ENCODE data around the gene CPNE2. TPM values are rescaled to one million over a fixed set of nuclear protein-coding genes. Genes with fewer than 3 reads are reported as not detected.

CPNE2 gene
- total RNA-seq, 1 experiment from 2014 or later, result 93.1 TPM

GRCh38 chr16:57144027-57144426 is 51.6 kb downstream of the CPNE2 start:
- DNase-seq (ENCODE audit: low read depth), result no peak

- DNase-seq (ENCODE audit: low read depth), result no peak
Observed at GRCh38 chr16:57145046-57146021, 53.0 kb downstream of the CPNE2 start.

DNA sequence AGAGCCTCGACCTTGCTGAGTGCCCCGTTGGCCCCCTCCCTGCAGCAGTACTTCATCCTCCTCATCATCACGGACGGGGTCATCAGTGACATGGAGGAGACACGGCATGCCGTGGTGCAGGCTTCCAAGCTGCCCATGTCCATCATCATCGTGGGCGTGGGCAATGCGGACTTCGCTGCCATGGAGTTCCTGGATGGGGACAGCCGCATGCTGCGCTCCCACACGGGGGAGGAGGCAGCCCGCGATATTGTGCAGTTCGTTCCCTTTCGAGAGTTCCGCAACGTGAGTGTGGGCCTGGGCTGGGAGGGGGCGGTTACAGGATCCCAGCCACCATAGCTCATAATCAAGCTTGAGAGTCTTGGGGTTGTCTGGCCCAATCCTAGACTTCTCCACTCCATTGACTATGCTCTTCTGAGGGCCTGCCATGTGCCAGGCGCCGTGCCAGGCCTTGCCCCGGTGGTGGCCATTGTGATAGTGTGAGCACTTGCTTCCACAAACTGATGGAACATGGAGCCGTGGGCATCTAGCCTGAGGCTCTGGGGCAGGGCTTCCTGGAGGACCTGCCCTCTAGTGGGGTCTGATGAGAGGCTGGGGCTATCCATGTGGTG is 53.8 kb downstream of the CPNE2 start:
- DNase-seq (ENCODE audit: low read depth), result no peak

DNA sequence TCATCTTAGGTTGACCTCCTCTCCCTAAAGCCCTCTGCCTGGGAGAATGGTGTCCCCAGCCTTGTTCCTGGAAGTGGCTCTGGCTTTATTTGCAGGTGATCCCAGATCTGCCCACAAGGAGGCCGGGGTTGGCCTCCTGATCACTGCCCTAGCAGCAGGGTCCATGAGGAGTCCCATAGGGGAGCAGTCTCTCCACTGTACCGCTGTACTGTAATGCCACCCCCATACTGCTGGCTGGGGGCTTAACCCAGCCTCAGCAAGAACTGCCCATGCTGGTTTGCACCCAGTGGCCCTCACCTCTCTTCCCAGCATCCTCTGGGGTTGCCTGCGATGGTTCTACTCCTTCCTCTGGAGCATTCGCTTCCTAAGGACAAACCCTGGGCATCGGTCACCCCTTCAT is 54.4 kb downstream of the CPNE2 start:
- DNase-seq (ENCODE audit: low read depth), result peak; percentile 19

DNA sequence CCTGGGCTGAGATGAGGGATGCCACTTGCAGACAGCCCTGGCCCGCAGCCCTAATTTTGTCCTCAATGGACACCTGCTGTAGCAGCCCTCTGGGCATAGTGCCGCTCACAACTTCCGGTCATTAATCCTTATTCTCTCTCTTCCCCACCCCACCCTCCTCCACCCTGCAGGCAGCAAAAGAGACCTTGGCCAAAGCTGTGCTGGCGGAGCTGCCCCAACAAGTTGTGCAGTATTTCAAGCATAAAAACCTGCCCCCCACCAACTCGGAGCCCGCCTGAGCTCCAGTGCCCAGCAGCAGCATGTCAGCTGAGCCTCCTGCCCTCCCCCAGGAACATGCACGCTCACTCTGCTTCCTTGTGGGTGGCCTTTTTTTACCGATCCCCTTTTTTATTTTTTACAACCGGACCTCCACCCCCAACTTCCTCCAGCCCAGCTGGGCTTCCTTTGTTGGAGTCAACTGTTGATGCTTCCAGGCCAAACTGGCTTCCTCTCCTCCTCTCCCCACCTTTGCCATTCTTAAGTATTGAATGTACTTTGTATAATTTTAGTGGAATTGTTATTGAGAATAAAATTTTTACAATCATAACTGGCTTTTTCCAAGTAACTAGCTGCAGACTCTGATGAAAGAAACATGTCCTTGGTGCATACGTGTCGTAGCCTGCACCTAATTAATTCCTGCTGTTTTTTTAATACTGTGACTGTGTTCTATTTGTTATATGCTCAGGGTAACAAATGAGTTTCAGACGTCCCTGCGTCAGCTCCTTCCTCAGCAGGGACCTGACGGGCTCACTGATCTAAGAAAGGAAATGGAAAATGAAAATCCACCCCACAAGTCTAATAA is 55.2 kb downstream of the CPNE2 start:
- DNase-seq (ENCODE audit: low read depth), result no peak

DNA sequence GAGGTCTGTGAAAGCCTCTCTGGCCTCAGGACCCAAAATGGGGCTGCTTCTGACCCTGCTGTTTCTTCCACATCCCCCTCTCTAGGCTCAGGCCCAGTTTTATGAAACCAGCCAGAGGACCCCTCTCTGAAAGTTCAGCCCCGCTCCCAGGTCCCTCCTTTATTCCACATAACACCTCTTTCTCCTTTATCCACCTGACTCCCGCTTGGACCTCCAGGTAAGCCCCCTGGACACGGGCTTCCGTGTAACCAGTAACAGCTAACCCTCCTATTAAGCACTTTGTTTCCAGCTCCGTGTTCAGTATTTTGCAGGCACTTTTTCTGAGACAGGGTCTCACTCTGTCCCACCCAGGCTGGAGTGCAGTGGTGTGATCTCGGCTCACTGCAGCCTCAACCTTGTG is 56.1 kb downstream of the CPNE2 start:
- DNase-seq (ENCODE audit: low read depth), result no peak

GRCh38 chr16:57149391-57149790 is 57.0 kb downstream of the CPNE2 start:
- no peak for DNase-seq (ENCODE audit: low read depth)

DNA sequence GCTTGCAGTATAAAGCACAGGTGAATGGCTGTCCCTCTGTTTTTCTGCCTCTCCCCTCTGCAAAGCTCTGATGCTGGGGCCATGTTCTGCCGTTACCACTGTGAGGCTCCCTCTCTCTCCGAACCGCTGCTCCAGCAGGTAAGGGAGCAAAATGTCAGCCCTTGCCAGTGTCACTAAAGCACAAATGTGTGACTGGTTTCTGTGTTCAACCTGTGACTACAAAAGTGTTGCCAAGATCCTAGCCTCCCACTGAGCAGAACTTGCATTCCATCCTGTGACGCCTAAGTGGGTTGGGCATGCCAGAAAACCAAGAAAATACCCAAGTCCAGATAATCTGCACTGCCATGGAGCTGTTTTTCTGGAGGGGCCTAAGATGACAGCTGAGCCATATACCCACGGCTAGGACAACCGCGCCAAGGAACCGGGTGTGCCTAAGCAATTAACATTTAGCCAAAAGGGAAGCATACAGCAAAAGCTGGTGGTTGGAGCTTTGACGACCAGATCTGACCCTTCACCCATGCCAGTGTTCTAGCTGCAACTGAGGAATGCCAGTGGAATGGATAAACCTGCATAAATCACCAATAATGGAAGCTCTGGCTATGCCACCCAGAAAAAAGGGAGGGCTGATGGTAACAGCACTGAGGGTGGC is 58.4 kb downstream of the CPNE2 start:
- no peak for DNase-seq (ENCODE audit: low read depth)

DNA sequence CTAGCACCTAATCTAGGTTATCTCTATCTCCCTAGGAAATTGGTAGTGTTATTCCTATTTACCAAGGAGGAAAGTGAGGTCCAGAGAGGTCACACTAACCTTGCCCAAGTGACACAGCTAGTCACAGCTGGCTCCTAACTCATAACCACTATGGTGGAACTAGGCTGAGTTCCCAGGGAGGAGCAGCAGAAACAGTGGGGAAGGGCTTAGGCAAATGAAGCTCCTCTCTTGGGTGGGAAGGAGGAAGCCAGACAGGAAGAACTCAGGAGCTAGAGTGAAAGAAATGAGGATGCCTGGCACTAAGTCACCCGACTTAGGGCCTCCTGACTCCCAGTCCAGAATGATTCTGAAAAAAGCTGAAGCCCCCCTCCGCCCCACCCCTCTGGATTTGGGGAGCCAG is 59.0 kb downstream of the CPNE2 start:
- no peak for DNase-seq (ENCODE audit: low read depth)

GRCh38 chr16:57152096-57153093 is 60.0 kb downstream of the CPNE2 start:
- no peak for DNase-seq (ENCODE audit: low read depth)

- no peak for DNase-seq (ENCODE audit: low read depth)
Observed at GRCh38 chr16:57153841-57154240, 61.5 kb downstream of the CPNE2 start.

DNA sequence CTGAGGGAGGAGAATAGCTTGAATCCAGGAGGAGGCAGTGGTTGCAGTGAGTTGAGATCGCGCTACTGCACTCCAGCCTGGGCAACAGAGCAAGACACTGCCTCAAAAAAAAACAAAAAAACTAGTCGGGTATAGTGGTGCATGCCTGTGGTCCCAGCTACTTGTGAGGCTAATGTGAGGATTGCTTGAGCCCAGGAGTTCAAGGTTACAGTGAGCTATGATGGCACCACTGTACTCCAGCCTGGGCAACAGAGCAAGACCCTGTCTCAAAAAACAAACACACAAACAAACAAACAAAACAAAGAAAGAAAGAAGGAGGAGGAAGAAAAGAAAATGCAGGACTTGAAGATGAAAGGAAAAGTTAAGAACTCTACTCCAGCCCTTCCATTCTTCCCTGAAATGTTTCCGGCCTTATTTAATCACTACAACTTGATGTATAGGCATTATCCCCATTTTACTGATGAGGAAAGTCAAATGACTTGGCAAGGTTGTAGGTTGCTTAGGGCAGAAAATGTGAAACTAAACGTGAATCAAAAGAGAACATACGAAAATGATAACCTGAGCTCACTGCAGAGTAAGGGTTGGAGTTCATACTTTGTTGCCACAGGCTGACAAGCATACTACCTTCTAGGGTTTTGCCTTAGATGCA is 63.4 kb downstream of the CPNE2 start:
- DNase-seq (ENCODE audit: low read depth), result no peak

DNA sequence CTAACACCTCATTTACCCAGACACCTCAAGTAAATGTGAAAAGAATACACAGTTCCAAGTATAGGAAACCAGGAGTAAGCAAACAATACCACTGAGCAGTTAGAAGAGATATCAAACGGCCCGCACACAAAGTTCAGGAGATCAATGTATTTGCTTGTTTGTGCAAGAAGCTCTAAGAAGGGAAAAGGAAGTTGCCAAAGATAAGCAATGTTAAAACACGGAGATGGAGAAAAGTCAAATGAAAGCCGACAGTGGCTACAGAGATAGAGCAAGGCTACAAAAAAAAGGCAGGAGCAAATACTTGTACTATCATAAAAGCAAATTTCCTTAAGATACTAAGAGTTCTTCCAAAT is 63.9 kb downstream of the CPNE2 start:
- DNase-seq (ENCODE audit: low read depth), result no peak

- no peak for DNase-seq (ENCODE audit: low read depth)
Observed at GRCh38 chr16:57157533-57157932, 65.2 kb downstream of the CPNE2 start.

DNA sequence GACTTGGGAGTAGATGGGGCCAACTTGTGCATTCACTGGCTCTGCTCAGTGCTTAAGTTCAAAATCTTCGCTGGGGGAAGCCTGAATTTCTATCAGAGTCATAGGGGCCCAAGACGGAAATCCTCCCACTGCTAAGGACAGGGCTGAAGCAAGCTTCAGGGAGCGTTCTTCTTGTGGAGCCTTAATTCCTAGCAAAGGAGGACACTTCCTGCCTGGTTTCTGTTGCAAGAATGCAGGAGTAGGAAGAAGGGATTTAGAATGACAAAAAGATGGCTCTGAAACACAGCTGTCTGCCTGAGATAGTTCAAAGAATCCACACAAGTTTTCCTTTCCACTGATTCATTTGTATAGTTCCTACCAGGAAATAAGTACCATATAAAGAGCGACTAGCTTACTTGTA is 67.1 kb downstream of the CPNE2 start:
- no peak for DNase-seq (ENCODE audit: low read depth)

- DNase-seq (ENCODE audit: low read depth), result no peak
Observed at GRCh38 chr16:57163842-57164241, 71.5 kb downstream of the CPNE2 start.

GRCh38 chr16:57165483-57165882 is 73.1 kb downstream of the CPNE2 start:
- DNase-seq (ENCODE audit: low read depth), result no peak

DNA sequence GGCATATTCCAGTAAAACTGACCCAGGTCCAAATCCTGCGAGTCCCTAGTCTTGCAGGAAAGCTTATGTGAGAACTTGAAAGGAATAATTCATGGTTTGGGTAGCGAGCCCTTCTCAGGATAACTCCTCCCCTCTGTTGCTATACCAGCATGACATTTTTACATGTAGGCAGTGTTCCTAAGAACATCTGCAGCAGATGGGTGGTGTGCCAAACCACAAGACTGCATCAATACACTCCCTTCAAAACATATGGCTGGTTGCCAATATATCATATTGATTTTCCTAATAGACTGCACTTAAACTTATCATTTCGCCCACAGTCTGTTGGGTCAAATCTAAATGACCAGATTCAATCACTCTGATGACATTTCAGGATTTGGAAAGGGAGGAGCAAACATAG is 73.6 kb downstream of the CPNE2 start:
- peak; percentile 57 for DNase-seq (ENCODE audit: low read depth)

DNA sequence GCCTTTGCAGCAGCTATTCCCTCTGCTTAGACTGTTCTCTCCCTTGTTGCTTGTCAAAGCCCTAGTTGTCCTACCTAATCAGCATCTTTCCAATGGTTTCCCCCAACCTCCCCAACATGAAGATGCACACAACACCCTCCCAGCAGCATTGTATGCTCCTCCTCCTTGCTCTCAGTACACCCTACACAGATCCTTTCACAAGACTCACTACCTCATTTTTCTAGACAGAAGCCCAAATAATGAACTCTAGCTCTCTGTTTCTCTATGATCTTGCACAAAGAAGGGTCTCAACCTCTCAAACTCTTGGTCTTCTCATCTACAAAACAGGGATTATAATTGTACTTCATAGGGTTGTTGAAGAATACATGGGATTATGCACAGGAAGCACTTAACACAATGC is 74.1 kb downstream of the CPNE2 start:
- no peak for DNase-seq (ENCODE audit: low read depth)

DNA sequence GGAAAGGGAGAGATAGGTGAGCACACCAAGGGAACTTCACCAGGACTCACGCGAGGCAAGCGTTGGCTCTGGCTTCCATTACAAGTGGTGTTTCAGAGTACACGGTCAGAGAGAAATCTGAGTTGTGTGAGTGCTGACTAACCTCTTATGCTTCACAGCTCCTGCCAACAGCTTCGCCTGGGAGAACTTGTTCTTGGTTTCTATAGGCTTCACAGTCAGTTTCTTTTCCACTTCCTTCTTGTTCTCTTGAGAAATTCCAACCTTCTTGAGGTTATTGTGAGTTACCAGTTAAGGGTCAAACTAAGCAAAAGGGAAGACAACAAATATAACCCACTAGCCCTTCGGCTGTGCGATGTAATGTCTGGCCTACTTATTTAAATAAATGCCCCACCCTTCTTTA is 74.6 kb downstream of the CPNE2 start:
- DNase-seq (ENCODE audit: low read depth), result no peak

Measured in RPMI7951 (cell line).